ENCODE results near the gene AP1S3.
"Not testable (repeated sequence)": the region's sequence is repeated elsewhere in the genome, so short reads cannot be mapped to it uniquely, and the experiment has no call there.

The AP1S3 gene

GRCh38 chr2:223797037-223797436 is 40.3 kb downstream of the AP1S3 start:
- H3K9ac ChIP-seq (ENCODE audit: low read depth, low read length) = no peak overlapping the region
- no peaks in the 10 kb centered on the region for H3K4me1 ChIP-seq (ENCODE audit: control insufficient read depth, insufficient read depth, low read length)
- no peaks in the 10 kb centered on the region for H3K9me3 ChIP-seq (ENCODE audit: control insufficient read depth, insufficient read depth, low read length)
- H3K27me3 ChIP-seq (ENCODE audit: control insufficient read depth, insufficient read depth, low read length) = no peaks in the 10 kb centered on the region
- no peaks in the 10 kb centered on the region for H3K36me3 ChIP-seq (ENCODE audit: control insufficient read depth, insufficient read depth, low read length)
- no peak overlapping the region for H3K4me3 ChIP-seq (ENCODE audit: low read depth, low read length)

- no peaks in the 10 kb centered on the region for H3K27me3 ChIP-seq (ENCODE audit: control insufficient read depth, insufficient read depth, low read length)
- H3K4me3 ChIP-seq (ENCODE audit: low read depth, low read length) = no peak overlapping the region
- no peaks in the 10 kb centered on the region for H3K9me3 ChIP-seq (ENCODE audit: control insufficient read depth, insufficient read depth, low read length)
- no peaks in the 10 kb centered on the region for H3K4me1 ChIP-seq (ENCODE audit: control insufficient read depth, insufficient read depth, low read length)
- no peaks in the 10 kb centered on the region for H3K36me3 ChIP-seq (ENCODE audit: control insufficient read depth, insufficient read depth, low read length)
- no peak overlapping the region for H3K9ac ChIP-seq (ENCODE audit: low read depth, low read length)
These were observed 48.0 kb downstream of the AP1S3 start for GRCh38 chr2:223789423-223789822.

- H3K4me3 ChIP-seq (ENCODE audit: low read depth, low read length) = no peak overlapping the region
- H3K9me3 ChIP-seq (ENCODE audit: control insufficient read depth, insufficient read depth, low read length) = no peaks in the 10 kb centered on the region
- no peaks in the 10 kb centered on the region for H3K27me3 ChIP-seq (ENCODE audit: control insufficient read depth, insufficient read depth, low read length)
- H3K4me1 ChIP-seq (ENCODE audit: control insufficient read depth, insufficient read depth, low read length) = no peaks in the 10 kb centered on the region
- no peaks in the 10 kb centered on the region for H3K36me3 ChIP-seq (ENCODE audit: control insufficient read depth, insufficient read depth, low read length)
- H3K9ac ChIP-seq (ENCODE audit: low read depth, low read length) = no peak overlapping the region
These were observed 48.6 kb downstream of the AP1S3 start for GRCh38 chr2:223788826-223789225.

GRCh38 chr2:223788106-223788505 is 49.3 kb downstream of the AP1S3 start:
- not testable (repeated sequence) for H3K4me3 ChIP-seq (ENCODE audit: low read depth, low read length); H3K9ac ChIP-seq (ENCODE audit: low read depth, low read length); H3K9me3 ChIP-seq (ENCODE audit: control insufficient read depth, insufficient read depth, low read length); H3K36me3 ChIP-seq (ENCODE audit: control insufficient read depth, insufficient read depth, low read length); H3K27me3 ChIP-seq (ENCODE audit: control insufficient read depth, insufficient read depth, low read length); H3K4me1 ChIP-seq (ENCODE audit: control insufficient read depth, insufficient read depth, low read length)

- Histone ChIP-seq H3K9ac (ENCODE audit: low read depth, low read length) (no peak overlapping the region), H3K9me3 (ENCODE audit: control insufficient read depth, insufficient read depth, low read length) (no peaks in the 10 kb centered on the region), H3K36me3 (ENCODE audit: control insufficient read depth, insufficient read depth, low read length) (no peaks in the 10 kb centered on the region), H3K27me3 (ENCODE audit: control insufficient read depth, insufficient read depth, low read length) (no peaks in the 10 kb centered on the region), H3K4me1 (ENCODE audit: control insufficient read depth, insufficient read depth, low read length) (no peaks in the 10 kb centered on the region), H3K4me3 (ENCODE audit: low read depth, low read length) (no peak overlapping the region)
These were observed 50.0 kb downstream of the AP1S3 start for GRCh38 chr2:223787358-223787757.

GRCh38 chr2:223786943-223787342 is 50.4 kb downstream of the AP1S3 start:
- no peak overlapping the region for H3K9ac ChIP-seq (ENCODE audit: low read depth, low read length)
- no peaks in the 10 kb centered on the region for H3K4me1 ChIP-seq (ENCODE audit: control insufficient read depth, insufficient read depth, low read length)
- H3K36me3 ChIP-seq (ENCODE audit: control insufficient read depth, insufficient read depth, low read length) = no peaks in the 10 kb centered on the region

GRCh38 chr2:223786236-223786635 is 51.1 kb downstream of the AP1S3 start:
- no peaks in the 10 kb centered on the region for H3K27me3 ChIP-seq (ENCODE audit: control insufficient read depth, insufficient read depth, low read length)
- no peaks in the 10 kb centered on the region for H3K4me1 ChIP-seq (ENCODE audit: control insufficient read depth, insufficient read depth, low read length)
- no peaks in the 10 kb centered on the region for H3K9me3 ChIP-seq (ENCODE audit: control insufficient read depth, insufficient read depth, low read length)
- no peak overlapping the region for H3K9ac ChIP-seq (ENCODE audit: low read depth, low read length)
- H3K4me3 ChIP-seq (ENCODE audit: low read depth, low read length) = no peak overlapping the region
- H3K36me3 ChIP-seq (ENCODE audit: control insufficient read depth, insufficient read depth, low read length) = no peaks in the 10 kb centered on the region

More at GRCh38 chr2:223786943-223787342, 50.4 kb downstream of the AP1S3 start:
- Histone ChIP-seq H3K27me3 (ENCODE audit: control insufficient read depth, insufficient read depth, low read length) (no peaks in the 10 kb centered on the region), H3K4me3 (ENCODE audit: low read depth, low read length) (no peak overlapping the region), H3K9me3 (ENCODE audit: control insufficient read depth, insufficient read depth, low read length) (no peaks in the 10 kb centered on the region)

- Histone ChIP-seq H3K9me3 (ENCODE audit: control insufficient read depth, insufficient read depth, low read length) (no peaks in the 10 kb centered on the region), H3K36me3 (ENCODE audit: control insufficient read depth, insufficient read depth, low read length) (no peaks in the 10 kb centered on the region), H3K9ac (ENCODE audit: low read depth, low read length) (no peak overlapping the region), H3K4me1 (ENCODE audit: control insufficient read depth, insufficient read depth, low read length) (no peaks in the 10 kb centered on the region), H3K27me3 (ENCODE audit: control insufficient read depth, insufficient read depth, low read length) (no peaks in the 10 kb centered on the region), H3K4me3 (ENCODE audit: low read depth, low read length) (no peak overlapping the region)
These were observed 53.1 kb downstream of the AP1S3 start for GRCh38 chr2:223784221-223784772.

GRCh38 chr2:223782629-223783028 is 54.8 kb downstream of the AP1S3 start:
- Histone ChIP-seq H3K4me3 (ENCODE audit: low read depth, low read length) (no peak overlapping the region), H3K9me3 (ENCODE audit: control insufficient read depth, insufficient read depth, low read length) (no peaks in the 10 kb centered on the region), H3K36me3 (ENCODE audit: control insufficient read depth, insufficient read depth, low read length) (no peaks in the 10 kb centered on the region), H3K9ac (ENCODE audit: low read depth, low read length) (no peak overlapping the region), H3K27me3 (ENCODE audit: control insufficient read depth, insufficient read depth, low read length) (no peaks in the 10 kb centered on the region), H3K4me1 (ENCODE audit: control insufficient read depth, insufficient read depth, low read length) (no peaks in the 10 kb centered on the region)

GRCh38 chr2:223781560-223781959 is 55.8 kb downstream of the AP1S3 start:
- Histone ChIP-seq H3K9ac (ENCODE audit: low read depth, low read length) (no peak overlapping the region), H3K9me3 (ENCODE audit: control insufficient read depth, insufficient read depth, low read length) (no peaks in the 10 kb centered on the region), H3K4me1 (ENCODE audit: control insufficient read depth, insufficient read depth, low read length) (no peaks in the 10 kb centered on the region), H3K27me3 (ENCODE audit: control insufficient read depth, insufficient read depth, low read length) (no peaks in the 10 kb centered on the region), H3K4me3 (ENCODE audit: low read depth, low read length) (no peak overlapping the region), H3K36me3 (ENCODE audit: control insufficient read depth, insufficient read depth, low read length) (no peaks in the 10 kb centered on the region)

GRCh38 chr2:223779877-223780276 is 57.5 kb downstream of the AP1S3 start:
- no peaks in the 10 kb centered on the region for H3K4me1 ChIP-seq (ENCODE audit: control insufficient read depth, insufficient read depth, low read length)
- H3K4me3 ChIP-seq (ENCODE audit: low read depth, low read length) = no peak overlapping the region
- H3K9me3 ChIP-seq (ENCODE audit: control insufficient read depth, insufficient read depth, low read length) = no peaks in the 10 kb centered on the region
- H3K27me3 ChIP-seq (ENCODE audit: control insufficient read depth, insufficient read depth, low read length) = no peaks in the 10 kb centered on the region
- no peaks in the 10 kb centered on the region for H3K36me3 ChIP-seq (ENCODE audit: control insufficient read depth, insufficient read depth, low read length)
- H3K9ac ChIP-seq (ENCODE audit: low read depth, low read length) = no peak overlapping the region

- Histone ChIP-seq H3K27me3 (ENCODE audit: control insufficient read depth, insufficient read depth, low read length) (no peaks in the 10 kb centered on the region), H3K9ac (ENCODE audit: low read depth, low read length) (no peak overlapping the region), H3K9me3 (ENCODE audit: control insufficient read depth, insufficient read depth, low read length) (no peaks in the 10 kb centered on the region), H3K4me1 (ENCODE audit: control insufficient read depth, insufficient read depth, low read length) (no peaks in the 10 kb centered on the region), H3K4me3 (ENCODE audit: low read depth, low read length) (no peak overlapping the region), H3K36me3 (ENCODE audit: control insufficient read depth, insufficient read depth, low read length) (no peaks in the 10 kb centered on the region)
These were observed 63.2 kb downstream of the AP1S3 start for GRCh38 chr2:223774193-223774592.
